Body of pancreas (tissue), 4 donors: ENCODE results near the gene EHBP1. TPM values are rescaled to one million over a fixed set of nuclear protein-coding genes. Genes with fewer than 3 reads are reported as not detected.

Source experiments
- ATAC-seq: fragments of 150-250 bp; one replicate; pipeline ENCODE4 v1.9.1; 2016
- DNase-seq, 4 donors: peaks; one replicate each; pipeline ENCODE4 v3.0.0-alpha.2; 2019
- H3K27ac ChIP-seq, 4 donors: fragments of 200-600 bp; sonication (generic); 1 replicate in 3 of 4; 2 replicates in 1 of 4; pipeline versions ENCODE4 v1.5.1 to v1.6.1; 2016 to 2019; ENCODE audit warnings: mild to moderate bottlenecking in 1 of 4, mixed read lengths in 1 of 4, moderate library complexity in 1 of 4
- H3K27me3 ChIP-seq, 2 donors: fragments of 200-600 bp; sonication (generic); one replicate each; pipeline ENCODE4 v1.6.0; 2016; ENCODE audit warnings: mild to moderate bottlenecking in 1 of 2
- H3K36me3 ChIP-seq, 2 donors: fragments of 200-600 bp; sonication (generic); replicated peaks in 1 of 2; 2 replicates each; pipeline ENCODE4 v1.5.1; 2016; ENCODE audit warnings: low read depth in 2 of 2; ENCODE audit not compliant: insufficient read depth in 1 of 2
- H3K4me1 ChIP-seq: fragments of 200-600 bp; sonication (generic); one replicate; pipeline ENCODE4 v1.6.0; 2016
- H3K4me3 ChIP-seq, 2 donors: fragments of 200-600 bp; sonication (generic); 1 replicate in 1 of 2; 2 replicates in 1 of 2; pipeline ENCODE4 v1.5.1; 2016 to 2019
- H3K9me3 ChIP-seq, 3 donors: fragments of 200-600 bp; sonication (generic); 1 replicate in 2 of 3; 2 replicates in 1 of 3; pipeline ENCODE4 v1.5.1; 2016
- CTCF ChIP-seq, 7 experiments: fragments of 450-650 bp in 4 of 7; fragments of 200-600 bp in 3 of 7; sonication (generic) in 3 of 7; IDR thresholded peaks; one replicate each; pipeline ENCODE4 v1.5.1; 2016 to 2019; ENCODE audit warnings: antibody characterized with exemption in 7 of 7
- POLR2A ChIP-seq, 3 donors: fragments of 450-650 bp; IDR thresholded peaks; one replicate each; pipeline ENCODE4 v1.6.1; 2016; ENCODE audit warnings: antibody characterized with exemption in 3 of 3, mild to moderate bottlenecking in 2 of 3
- WGBS, 2 donors: methylation state at CpG; one replicate each; pipeline ENCODE4 v1.1.5; 2017; 5-methylcytosine and 5-hydroxymethylcytosine counted together
- intact Hi-C: fragments of 100-400 bp; cut with DNase I; formaldehyde crosslinking; loops from one replicate; pipeline ENCODE4 v1.15.1; 2023
- total RNA-seq, 2 donors: library from RNA; depleted of rRNA; stranded (reverse); fragments of >200 nt; gene quantifications; one replicate each; pipeline ENCODE4 v1.1.0, GENCODE V29; 2016

Gene EHBP1
- total RNA-seq, 2 donors from 2014 or later, result 43.6 to 45.8 TPM

- DNase-seq (no peak), ATAC-seq (no peak)
- Histone ChIP-seq H3K9me3 (no peaks in the 10 kb centered on the region), H3K27ac (no peak overlapping the region), H3K36me3 (peaks cover 0 to 5% of the 10 kb centered on the region in 2 donors), H3K4me3 (no peak overlapping the region), H3K4me1 (no peaks in the 10 kb centered on the region), H3K27me3 (no peaks in the 10 kb centered on the region)
- intact Hi-C loops, result no loop called here
- TF ChIP-seq POLR2A (IDR thresholded peaks at IDR 0.05), result no peak
- 96 to 97% methylated on average over 6 of the region's 6 CpGs for WGBS, 2 donors
Observed at GRCh38 chr2:62966991-62967390, 261.5 kb downstream of the EHBP1 start.

DNA sequence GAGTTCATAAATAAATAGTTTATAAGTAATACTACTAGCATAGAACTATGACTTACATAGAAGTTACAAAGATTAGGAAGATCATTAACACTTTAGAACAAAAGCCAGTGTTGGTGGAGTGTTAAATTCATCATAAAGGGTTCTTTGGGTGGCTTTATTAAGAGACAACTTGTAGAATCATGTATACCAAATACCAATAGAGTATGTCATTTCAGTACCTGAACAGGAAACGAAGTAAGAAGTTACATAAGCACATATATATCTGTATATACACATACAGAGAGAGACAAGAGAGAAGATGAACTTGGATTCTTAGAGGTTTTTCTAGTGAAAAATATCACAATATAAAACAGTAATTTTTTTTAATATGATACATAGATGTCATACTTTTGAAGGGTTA, 262.7 kb downstream of the EHBP1 start:
- no peaks in the 10 kb centered on the region for H3K9me3 ChIP-seq
- no peaks in the 10 kb centered on the region for H3K27me3 ChIP-seq
- TF ChIP-seq CTCF (IDR thresholded peaks at IDR 0.05), result no peak
- TF ChIP-seq POLR2A (IDR thresholded peaks at IDR 0.05), result no peak

DNA sequence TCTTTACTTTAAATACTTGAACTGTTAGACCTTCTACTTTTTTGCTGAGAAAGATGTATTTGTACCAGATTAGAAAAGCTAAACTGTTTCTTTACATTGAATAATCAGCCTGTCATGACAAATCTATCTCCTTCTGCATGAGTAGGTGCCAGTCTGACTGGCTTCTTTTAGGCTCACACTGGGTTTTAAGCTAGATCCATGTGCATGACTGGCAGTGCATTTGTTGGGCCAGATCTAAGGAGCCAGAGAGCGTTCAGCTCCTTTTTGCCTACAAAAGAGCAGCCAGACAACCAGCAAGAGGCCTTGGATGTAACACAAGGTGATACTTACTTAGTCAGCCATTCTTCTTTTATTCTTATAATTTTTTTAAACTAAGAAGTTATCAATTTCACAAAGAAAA, 263.2 kb downstream of the EHBP1 start:
- Histone ChIP-seq H3K4me1 (no peaks in the 10 kb centered on the region), H3K27me3 (no peaks in the 10 kb centered on the region), H3K4me3 (no peak overlapping the region), H3K27ac (no peak overlapping the region), H3K9me3 (no peaks in the 10 kb centered on the region), H3K36me3 (peaks cover 0 to 3% of the 10 kb centered on the region in 2 donors)
- intact Hi-C loops, result no loop called here
- TF ChIP-seq POLR2A (IDR thresholded peaks at IDR 0.05) (no peak), CTCF (IDR thresholded peaks at IDR 0.05) (no peak)
- WGBS, 2 donors, result 97 to 100% methylated on average over 1 of the region's 1 CpG
- no peak for ATAC-seq
- DNase-seq, result no peak

More for the DNA sequence above, 262.7 kb downstream of the EHBP1 start:
- intact Hi-C loops, result no loop called here
- 96 to 98% methylated on average over 1 of the region's 1 CpG for WGBS, 2 donors
- Histone ChIP-seq H3K4me3 (no peak overlapping the region), H3K36me3 (peaks cover 0 to 3% of the 10 kb centered on the region in 2 donors), H3K27ac (no peak overlapping the region), H3K4me1 (no peaks in the 10 kb centered on the region)
- ATAC-seq (no peak), DNase-seq (no peak)

GRCh38 chr2:62971936-62972335, 266.4 kb downstream of the EHBP1 start:
- TF ChIP-seq CTCF (IDR thresholded peaks at IDR 0.05), result no peak
- TF ChIP-seq POLR2A (IDR thresholded peaks at IDR 0.05), result no peak
- 94 to 96% methylated on average over 2 of the region's 2 CpGs for WGBS, 2 donors
- H3K27ac ChIP-seq, result no peak overlapping the region
- H3K27me3 ChIP-seq, result no peaks in the 10 kb centered on the region
- no peak overlapping the region for H3K4me3 ChIP-seq
- ATAC-seq (no peak), DNase-seq (no peak)
- H3K9me3 ChIP-seq, result no peaks in the 10 kb centered on the region
- no peaks in the 10 kb centered on the region for H3K36me3 ChIP-seq
- no peaks in the 10 kb centered on the region for H3K4me1 ChIP-seq
- intact Hi-C loops, result no loop called here

DNA sequence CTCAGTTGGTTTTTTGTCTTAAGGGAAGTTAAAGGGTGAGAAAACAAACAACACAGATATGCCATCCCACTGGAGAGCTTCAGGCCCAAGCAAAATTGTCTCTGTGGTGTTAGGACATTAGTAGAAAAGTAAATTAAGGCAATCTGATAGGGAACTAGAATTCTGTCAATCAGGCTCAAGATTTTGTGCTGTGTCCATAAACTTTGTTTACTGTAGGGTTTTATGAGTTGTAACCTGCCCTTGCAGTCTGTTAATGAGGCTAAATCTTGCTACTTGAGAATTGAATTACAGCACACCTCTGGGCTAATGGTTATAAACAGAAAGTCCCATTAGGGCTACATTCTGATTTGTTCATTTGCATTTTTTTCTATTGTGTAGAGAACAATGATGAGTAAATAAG, 267.1 kb downstream of the EHBP1 start:
- no peak overlapping the region for H3K27ac ChIP-seq
- H3K4me3 ChIP-seq, result no peak overlapping the region
- no peaks in the 10 kb centered on the region for H3K27me3 ChIP-seq
- H3K36me3 ChIP-seq, result no peaks in the 10 kb centered on the region
- ATAC-seq (no peak), DNase-seq (no peak)
- H3K9me3 ChIP-seq, result no peaks in the 10 kb centered on the region
- TF ChIP-seq POLR2A (IDR thresholded peaks at IDR 0.05) (no peak), CTCF (IDR thresholded peaks at IDR 0.05) (no peak)
- H3K4me1 ChIP-seq, result no peaks in the 10 kb centered on the region
- intact Hi-C loops, result no loop called here
